HG02798 (cell line): ENCODE data around the gene RBMS1.
"Not testable (repeated sequence)": the region's sequence is repeated elsewhere in the genome, so short reads cannot be mapped to it uniquely, and the experiment has no call there.

Experiments used
- ATAC-seq: cut with Tn5 transposase; IDR thresholded peaks from one replicate; pipeline ENCODE4 v1.9.1; 2021; ENCODE audit warnings: mild to moderate bottlenecking; ENCODE audit not compliant: unreplicated experiment, poor library complexity

RBMS1 gene

DNA sequence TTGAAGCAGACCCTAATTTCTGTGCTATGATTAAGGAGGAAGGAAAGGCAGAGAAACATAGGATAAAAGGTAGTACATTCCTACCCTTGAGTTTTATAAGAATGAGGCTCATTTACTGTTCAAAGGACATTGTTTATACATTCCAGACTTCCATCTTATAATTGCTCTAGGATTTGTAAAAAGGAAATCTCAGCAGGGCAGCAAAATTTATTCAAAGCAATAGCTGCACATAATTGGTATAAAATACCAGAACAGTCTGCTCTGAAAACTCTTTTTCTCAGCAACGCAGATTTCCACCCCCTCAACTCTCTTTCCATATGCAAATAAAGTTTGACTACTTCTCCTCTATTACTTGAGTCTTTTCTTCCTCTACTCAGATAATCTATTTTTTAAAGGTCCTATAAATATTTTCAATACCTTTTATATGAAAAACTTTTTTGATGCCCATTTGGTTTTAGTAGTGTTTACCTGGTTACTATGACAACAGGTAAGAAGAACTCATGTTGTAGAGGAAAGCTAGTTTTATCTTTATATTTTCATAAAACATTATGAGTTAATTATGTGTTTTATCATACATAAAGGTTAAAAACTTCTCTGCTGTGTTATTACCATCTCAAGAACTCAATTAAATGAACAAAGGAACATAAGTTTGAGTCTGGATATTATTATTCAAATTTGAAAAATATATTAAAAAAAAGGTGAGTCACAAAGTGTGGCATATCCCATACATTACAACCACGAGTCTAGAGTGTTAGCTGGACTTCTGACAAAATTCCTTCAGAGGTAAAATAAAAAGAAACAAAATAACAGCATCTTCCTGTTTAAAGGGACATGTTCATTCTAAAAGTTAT, 19.9 kb downstream of the RBMS1 start:
- no peak for ATAC-seq

DNA sequence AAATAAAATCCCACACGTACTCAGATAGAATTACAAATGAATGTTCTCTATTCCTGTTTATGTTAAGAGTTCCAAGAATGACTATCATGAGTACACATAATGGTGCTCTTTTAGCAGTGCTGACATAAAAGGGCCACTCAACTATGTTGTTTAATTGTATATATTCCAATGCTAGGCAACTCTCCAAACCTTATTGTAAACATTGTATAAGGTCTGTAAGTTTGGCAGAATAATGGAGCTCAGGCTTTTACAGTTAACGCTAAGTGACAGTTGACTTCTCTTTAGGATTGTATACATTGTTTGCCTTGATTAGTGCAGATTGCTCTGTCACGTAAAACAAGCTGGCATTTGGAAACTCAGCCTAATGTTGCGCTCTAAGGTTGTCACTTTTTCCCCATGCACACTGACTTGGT, 20.8 kb downstream of the RBMS1 start:
- no peak for ATAC-seq

GRCh38 chr2:160471950-160472349, 21.7 kb downstream of the RBMS1 start:
- no peak for ATAC-seq

DNA sequence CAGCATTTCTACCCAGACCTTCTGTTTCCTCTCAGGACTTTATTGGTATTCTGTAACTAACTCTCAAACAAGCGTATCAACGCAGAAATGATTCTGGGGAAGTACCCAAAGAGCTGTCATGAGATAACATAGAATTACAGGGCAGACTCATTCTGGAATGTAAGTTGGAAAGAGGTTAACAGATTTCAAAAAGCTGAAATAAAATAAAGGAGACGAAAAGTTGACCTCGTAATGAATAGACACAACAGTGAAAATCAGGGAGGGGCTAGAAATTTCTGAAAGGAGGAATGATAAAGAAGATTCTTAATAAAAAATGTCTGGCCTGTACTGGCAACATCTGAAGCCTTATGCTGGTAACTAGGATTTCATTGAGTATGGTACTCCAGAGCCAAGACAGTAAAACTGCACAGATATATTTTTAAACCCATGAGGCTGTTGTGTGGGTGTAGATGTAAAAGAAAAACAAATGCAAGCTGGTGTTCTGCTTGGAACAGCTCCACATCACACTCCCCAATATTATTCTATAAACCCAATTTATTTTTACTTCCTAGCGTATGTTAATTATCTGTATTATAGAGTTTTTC, 23.9 kb downstream of the RBMS1 start:
- no peak for ATAC-seq

- no peak for ATAC-seq
Measured at GRCh38 chr2:160469164-160469563, 24.4 kb downstream of the RBMS1 start.

- no peak for ATAC-seq
Measured at GRCh38 chr2:160467086-160467485, 26.5 kb downstream of the RBMS1 start.

GRCh38 chr2:160465406-160465805, 28.2 kb downstream of the RBMS1 start:
- ATAC-seq = no peak

- ATAC-seq = no peak
Measured at GRCh38 chr2:160465002-160465401, 28.6 kb downstream of the RBMS1 start.

DNA sequence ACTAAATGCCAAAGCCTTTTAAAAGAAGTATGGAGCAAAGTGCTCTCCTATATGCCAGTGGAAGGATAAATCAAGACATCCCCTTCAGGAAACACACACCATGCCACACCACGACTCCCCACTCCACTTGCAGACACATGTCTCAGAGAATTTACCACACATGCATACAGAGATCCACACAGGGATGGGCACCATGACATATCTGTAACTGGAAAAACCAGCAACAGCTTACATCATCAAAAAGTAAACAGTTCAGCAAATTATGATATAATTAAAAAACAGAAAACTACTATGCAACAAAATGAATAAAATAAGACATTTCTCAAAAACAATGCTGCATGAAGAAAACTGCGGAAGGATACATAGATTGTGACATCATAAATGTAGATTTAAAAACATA, 29.6 kb downstream of the RBMS1 start:
- no peak for ATAC-seq

DNA sequence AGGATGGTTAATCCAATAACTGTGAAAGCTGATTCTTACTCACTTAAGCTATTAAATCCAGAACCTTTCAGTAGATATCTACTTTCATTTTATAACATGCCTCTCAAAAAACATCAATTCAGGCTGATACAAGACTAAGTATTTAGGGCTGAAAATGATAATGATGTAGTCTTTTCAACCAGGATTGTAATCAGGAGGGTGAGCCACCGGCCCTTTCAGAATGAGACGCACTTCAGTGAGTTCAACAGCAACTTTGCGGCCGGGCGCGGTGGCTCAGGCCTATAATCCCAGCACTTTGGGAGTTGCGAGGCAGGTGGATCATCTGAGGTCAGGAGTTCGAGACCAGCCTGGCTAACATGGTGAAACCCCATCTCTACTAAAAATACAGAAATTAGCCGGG, 30.4 kb downstream of the RBMS1 start:
- no peak for ATAC-seq

GRCh38 chr2:160460333-160460731, 33.3 kb downstream of the RBMS1 start:
- ATAC-seq = no peak

DNA sequence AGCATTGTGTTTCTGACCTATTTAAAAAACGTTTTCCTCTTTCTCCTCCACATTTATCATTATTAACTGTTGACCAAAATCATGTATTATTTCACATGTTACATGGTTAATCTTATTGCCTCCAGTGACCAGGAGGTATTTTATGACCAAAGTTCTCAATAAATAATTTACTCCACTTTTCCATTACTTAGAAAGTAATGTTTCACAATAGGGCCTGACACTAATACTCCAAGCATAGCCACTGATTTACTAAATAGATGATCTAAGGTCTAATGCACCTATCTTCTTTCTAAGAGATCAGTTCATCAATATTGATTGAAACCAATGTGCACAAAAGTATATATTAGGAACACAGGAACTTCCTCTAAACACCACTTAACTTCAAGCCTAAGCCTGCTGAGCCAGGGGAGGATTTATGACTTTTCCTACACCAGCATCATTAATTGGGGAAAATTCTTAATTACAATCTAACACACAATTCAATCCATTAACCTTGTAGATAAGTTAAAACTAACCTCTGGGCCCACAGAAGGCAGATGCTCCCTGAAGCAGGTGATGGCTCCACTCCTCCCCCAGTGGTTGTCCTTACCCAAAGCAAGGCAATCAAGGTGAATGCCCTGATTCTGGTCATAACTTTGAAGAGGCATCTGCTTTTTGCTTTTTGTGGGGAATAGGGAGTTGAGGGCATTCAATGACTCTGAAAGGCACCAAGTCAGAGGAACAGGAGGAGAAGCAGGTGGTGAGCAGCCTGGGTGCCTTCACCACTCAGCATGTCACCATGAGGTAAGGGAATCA, 33.9 kb downstream of the RBMS1 start:
- ATAC-seq = no peak

DNA sequence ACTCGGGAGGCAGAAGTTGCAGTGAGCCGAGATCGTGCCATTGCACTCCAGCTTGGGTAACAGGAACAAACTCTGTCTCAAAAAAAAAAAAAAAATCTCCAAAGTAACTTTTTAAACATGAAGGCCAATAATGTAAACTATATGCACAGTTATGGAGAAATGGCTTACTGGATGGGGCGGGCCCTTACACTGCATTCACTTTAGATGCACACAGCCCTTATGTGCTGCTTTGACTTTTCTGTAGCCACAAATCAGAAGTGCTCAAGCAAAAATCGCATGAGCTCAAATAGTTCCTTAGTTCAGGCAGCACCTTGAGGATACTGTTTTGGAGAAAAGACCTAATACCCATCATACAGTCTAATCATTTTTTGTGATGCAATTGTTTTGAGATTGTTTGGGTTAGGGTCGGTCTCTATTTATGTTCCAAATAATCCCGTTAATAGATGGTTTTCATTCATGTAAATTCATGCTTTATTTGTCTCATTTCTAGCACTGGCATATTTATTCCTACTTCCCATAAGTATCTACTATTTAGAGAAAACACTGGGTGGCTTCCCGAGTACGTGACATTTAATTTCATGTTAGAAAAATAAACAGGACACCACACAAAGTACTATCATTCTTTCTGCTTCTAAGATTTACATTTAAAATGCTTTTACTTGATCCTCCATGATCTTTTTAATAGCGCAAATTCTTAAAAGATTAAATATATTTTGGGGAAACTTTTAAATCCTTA, 34.7 kb downstream of the RBMS1 start:
- ATAC-seq = no peak

- ATAC-seq = no peak
Measured at GRCh38 chr2:160457588-160457987, 36.0 kb downstream of the RBMS1 start.

DNA sequence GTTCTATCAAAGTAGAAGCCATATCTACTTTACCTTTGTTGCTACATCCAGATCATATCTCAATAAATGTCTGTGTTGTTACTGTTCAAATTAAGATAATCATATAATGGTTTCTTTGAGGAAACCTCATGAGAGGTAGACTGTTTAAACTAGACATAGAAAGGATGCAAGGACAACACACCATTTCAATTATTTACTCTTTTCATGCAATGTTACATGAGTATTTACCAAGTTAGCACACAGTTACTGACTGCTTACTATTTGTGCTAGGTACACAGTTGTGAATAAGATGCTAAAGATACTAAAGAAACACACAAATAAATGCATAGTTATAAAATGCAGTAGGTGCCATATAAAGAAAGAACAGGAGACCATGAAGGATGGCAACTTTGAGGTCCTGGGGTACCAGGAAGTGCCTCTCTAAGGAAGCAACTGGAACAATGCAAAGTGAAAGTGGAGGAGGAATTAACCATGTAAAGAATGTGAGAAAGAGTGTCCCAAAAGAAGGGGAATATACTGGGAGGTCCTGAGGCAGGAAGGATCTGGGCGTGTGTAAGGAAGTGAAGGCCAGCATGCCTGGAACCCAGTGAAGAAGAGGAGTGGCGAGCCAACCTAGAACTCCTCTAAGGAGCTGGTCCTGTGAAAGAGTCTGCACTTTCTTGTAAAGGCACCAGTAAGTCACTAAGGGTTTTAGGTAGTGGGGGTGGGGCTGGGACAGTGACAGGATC, 39.4 kb downstream of the RBMS1 start:
- no peak for ATAC-seq

DNA sequence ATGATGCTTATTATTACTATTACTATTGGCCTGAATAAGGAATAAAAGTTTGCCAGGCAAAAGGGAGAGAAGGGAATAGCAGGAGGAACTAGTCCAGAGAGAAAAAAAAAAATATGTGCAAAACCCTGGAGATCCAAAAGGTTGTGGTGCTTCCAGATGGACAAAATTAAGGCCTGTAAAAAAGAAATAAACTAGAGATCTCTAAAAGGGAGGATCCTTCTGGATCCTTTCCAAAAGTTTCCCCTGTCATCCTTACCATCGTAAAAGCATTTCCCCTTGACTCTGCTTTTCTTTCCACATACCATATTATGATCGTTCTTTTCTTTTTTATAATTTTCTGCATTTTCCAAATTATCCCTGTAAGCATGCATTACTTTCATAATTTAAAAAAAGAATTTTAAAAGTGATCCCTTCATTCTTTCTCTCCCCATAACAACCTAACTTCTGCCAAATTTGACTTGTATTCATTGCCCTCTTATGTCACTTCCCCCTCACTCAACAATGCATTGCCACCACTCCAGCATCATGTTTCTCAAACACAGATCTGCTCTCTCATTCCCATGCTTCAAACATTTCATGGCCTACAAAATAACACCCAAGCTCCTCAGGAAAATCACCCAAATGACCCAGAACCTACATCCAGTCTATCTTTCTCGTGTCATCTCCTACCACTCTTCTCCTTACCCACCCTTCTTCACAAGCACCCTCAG, 40.3 kb downstream of the RBMS1 start:
- ATAC-seq = no peak

- no peak for ATAC-seq
Measured at GRCh38 chr2:160450486-160450885, 43.1 kb downstream of the RBMS1 start.

GRCh38 chr2:160448821-160449220, 44.8 kb downstream of the RBMS1 start:
- not testable (repeated sequence) for ATAC-seq

DNA sequence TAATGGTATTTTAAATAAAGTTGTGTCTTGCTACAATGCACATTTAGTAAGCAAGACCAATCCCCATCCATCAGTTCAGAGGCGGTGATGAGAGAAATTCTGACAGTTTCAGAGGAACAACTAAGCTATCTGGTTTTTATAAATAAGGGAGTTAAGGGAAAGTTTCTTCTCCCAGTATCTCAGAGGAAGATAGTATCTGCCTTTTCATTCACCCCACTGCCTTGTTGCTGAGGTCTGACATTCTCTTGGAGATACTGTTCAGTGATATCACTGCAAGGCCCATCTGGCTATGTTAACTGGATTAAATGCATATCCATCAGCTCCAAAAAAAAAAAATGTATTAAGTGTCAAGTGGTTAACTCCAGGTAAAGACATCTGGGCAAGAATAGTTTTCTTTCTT, 47.9 kb downstream of the RBMS1 start:
- ATAC-seq = no peak
